CD4-positive, alpha-beta T cell treated with Interleukin-6 at 100 ng/mL for 8 hours (primary cell): Measurements from ENCODE around the gene PKM.

Experiments
- DNase-seq: peaks from one replicate; pipeline ENCODE4 v3.0.0-alpha.2; 2020; ENCODE audit warnings: mixed read lengths, low spot score

PKM gene

DNA sequence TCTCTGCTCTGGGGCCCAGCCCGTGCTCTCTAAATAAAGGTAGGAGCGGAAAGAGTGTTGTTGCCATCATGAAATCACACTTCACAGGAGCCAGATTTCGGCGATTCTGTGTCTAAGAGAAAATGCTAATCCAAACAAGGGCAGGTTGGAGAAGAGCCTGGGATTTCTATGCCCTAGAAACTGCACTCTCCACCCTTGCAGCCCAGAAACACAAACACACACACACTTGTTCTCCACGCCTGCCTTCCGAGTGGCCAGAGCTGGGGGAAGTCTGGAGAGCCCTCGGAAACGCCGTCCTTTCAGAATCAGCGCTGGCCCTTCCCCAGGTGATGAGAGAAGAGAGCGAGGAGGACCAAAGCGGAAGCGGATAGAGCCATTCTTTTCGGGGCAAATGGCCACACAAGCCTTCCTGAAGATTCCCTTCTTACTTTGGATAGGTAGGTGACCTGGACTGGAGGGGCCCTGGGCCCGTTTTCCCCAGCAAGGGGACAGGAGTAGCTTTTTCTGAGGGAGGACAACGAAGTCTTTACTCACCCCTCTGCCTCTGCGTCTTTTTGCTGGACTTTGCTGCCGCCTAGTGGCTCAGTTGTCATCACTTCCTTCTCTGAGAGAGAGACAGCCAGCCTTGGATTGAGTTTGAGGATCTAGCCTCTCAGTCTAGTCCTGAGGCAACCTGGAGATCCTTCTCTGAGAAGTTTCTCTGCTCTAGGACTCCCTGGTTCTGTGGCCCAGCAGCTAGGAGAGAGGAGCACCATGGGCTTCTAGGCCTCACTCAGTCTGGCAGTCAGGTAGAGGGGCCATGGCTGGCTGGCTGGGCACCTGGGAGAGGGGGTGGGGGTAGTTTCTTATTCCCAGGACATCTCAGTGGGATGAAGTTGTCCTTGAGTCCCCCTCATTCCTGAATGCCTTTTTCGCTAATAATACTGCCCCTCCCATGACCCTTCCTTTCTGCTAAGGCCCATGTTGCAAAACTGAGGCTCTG lies 75.1 kb downstream of the PKM start:
- DNase-seq: peak; percentile 71

DNA sequence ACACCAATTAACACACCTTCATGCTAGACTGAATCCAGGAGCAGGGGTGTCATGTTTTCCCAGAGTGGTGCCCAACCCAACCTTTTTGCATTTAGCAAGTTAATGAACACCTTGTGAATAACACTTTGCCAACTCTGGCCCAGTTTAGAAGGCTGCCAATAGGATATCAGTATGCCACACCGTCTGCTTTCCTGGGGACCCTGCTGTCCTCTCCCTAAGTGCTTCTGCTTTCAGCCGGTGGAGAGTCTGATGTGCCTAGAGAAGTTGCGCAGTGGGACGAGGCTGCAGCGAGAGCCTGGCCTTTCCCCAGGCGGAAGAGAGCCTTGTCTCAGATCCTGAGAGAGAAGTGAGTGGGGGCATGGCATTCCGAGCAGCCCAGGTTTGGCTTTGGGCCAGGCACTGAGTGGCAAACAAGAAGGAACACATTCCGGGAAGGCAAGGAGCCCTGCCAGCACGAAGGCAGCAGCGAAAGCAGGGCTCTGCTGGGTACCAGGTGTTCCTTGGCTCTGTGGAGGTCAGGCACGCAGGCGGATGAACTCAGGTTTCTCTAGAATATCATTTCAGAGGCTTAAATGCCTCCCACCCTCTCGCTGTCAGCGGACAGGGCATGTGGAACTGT lies 75.9 kb downstream of the PKM start:
- DNase-seq: no peak

DNA sequence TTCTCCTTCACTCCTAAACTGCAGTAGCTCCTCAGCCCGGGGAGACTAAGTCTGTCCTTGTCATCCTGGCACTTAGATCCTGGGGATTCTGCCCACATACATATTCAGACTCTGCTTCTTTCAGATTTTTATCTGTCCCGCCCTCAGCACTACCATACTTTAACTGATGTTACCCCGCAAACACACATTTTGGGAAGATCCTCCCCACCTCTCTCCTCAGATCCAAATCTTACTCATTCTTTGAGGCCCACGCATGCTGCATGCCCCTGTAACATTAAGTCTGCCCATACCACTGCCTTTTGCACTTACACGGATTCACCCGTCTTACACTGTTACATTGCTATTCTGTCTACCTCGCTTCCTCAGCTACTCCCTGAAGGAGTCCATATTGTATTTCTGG lies 76.7 kb downstream of the PKM start:
- no peak for DNase-seq

DNA sequence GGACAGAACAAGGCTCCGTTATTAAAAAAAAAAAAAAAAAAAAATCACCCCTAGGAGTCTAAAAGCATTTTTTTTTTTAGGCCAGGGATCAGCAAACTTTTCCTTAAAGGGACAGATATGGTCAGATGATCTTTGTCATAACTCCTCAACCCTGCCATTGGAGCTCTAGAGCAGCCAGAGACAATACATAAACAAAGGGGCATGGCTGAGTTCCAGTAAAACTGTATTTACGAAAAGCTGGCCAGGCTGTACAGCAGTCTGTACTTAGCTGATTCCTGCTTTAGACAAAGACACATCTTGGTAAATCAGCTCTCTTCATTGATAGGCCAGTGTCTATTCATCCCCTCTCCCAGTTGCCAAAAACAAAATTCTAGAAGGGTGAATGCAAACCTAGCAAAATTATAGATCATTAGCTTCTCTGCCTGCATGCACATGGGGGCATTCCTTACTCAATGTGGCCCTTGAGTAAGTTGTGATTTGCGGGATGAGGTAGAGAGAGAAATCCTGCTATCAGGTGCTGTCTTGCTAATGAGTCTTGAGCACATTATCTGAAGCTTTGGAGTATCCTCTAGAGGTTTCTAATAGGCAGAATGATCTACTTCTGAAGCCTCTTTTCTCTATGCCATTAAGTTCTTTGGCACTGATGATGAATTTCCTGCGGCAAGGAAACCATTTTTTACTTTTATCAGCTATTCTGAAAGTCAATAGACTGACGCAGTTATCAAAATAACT lies 77.6 kb downstream of the PKM start:
- no peak for DNase-seq
